Activated CD4-positive, alpha-beta T cell treated with anti-CD3 and anti-CD28 coated beads for 24 hours (primary cell): ENCODE results near the gene SH2D5.
A peak's percentile ranks its signal among the peaks of the same experiment; 100 is the strongest.

Experiments
- DNase-seq, 2 donors: peaks; one replicate each; pipeline ENCODE4 v3.0.0-alpha.2; 2020; ENCODE audit warnings: low read depth in 2 of 2

Gene SH2D5

DNA sequence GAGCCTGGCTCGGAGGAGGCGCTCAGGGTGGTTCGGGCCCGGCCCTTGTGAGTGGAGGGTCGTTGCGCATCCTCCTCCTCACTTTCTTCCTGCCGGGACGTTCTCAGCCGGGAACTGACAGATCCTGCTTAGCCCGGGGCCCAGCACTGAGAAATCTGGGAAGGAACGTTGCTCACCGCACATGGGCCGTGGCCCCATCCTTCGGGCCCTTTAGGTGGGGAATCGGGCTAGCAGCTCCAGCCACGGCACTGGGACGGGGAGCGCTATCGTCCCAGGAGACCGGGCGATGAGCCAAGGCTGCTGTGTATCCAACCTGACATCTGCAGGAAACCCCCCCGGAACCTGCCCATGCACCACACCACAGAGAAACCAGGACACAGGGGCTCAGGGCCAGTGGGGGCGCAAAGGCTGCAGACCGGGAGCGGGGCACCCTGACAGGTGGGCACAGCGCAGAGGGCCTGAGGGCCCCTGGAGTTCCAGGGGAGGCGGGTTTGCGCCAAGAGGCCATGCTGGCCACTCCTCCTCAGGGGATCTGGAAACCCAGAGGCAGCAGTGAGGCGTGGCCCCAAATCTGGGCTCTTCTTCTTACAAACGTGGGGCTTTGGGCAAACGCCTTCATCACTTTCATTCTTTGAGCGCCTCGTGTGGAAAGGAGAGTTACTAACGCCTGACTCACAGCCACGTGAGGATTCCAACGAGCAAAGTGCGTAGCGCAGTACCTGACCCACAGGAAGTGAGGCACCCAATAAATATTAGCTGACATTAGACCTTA, at the start of gene SH2D5:
Gene SH2D5 (minus strand): TSS at position 116 of the 772 bp plus-strand sequence. CDS start 4,659 bp downstream, outside the sequence.
- DNase-seq: peak; percentile 53 to 63

GRCh38 chr1:20775700-20776099, 43.2 kb upstream of the SH2D5 start:
- DNase-seq: no peak

DNA sequence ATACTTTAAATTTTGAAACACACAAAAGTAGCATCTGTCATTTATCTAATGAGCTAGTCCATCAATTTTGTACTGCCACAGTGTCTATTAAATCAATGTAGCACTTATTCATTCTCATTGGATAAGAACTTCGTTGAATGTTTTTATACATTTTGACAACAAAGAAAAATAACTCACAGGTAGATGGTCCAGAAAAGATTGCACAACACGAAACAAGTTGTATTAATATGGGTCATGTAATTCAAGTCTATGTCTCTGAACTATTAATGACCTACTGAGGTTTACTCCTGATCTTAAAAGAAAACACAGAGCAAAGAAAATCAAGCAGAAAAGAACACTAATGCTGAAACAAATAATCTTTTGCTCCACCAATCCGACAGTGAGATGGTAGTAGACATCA, 39.3 kb upstream of the SH2D5 start:
- DNase-seq: no peak

DNA sequence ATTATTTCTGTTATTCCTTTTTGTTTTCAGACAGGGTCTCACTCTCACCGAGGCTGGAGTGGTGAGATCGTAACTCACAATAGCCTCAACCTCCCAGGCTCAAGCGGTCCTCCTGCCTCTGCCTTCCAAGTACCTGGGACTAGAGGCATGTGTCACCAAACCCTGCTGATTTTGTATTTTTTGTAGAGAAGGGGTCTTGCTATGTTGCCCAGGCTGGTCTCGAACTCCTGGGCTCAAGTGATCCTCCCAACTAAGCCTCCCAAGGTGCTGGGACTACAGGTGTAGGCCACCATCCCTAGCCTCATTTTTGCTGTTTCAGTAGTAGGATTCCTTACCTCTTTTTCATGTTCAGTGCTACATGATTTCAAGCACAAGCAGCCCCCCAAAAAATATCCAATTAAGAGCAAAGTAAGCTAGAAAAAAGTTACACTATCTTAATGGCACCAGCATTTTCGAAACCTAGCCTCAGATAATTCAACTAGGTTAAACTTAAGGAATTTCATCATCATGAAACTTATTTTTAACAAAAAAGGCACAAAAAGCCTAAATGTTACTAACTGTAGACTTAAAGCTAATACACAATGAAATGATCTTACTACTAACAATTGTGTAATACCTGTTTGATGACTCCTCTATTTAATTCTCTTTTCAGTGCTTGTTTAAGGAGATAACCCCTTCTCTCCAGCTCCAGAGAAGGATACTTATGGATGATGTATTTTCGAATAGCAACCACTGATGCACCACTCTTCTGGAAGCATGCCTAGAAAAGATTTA, 38.0 kb upstream of the SH2D5 start:
- DNase-seq: no peak

GRCh38 chr1:20767271-20767670, 34.8 kb upstream of the SH2D5 start:
- DNase-seq: no peak

DNA sequence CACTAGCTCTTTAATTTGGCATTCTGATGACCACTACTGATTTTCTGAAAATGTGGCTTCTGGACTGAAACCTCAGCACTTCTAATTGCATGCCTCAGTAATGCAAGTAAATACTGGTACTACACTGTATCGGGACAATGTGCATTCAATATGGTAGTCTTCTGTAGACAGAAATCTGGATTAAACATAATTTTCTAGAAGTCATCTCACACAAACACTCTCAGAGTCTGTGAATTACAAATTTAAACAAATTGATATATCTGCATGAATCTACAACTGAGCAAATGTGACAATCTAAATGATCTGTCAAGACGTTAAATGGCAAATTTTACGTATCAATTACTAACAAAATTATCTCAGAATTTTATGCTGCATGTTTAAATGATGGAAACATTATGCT, 30.9 kb upstream of the SH2D5 start:
- no peak for DNase-seq

GRCh38 chr1:20760322-20760721, 27.8 kb upstream of the SH2D5 start:
- no peak for DNase-seq

- no peak for DNase-seq
Observed at GRCh38 chr1:20753589-20753988, 21.1 kb upstream of the SH2D5 start.

- DNase-seq: no peak
Observed at GRCh38 chr1:20751462-20751990, 19.0 kb upstream of the SH2D5 start.

GRCh38 chr1:20742671-20743070, 10.2 kb upstream of the SH2D5 start:
- no peak for DNase-seq

GRCh38 chr1:20740781-20741180, 8.3 kb upstream of the SH2D5 start:
- no peak for DNase-seq

GRCh38 chr1:20739225-20739624, 6.7 kb upstream of the SH2D5 start:
- no peak for DNase-seq

GRCh38 chr1:20735581-20736111, 3.1 kb upstream of the SH2D5 start:
- no peak for DNase-seq

DNA sequence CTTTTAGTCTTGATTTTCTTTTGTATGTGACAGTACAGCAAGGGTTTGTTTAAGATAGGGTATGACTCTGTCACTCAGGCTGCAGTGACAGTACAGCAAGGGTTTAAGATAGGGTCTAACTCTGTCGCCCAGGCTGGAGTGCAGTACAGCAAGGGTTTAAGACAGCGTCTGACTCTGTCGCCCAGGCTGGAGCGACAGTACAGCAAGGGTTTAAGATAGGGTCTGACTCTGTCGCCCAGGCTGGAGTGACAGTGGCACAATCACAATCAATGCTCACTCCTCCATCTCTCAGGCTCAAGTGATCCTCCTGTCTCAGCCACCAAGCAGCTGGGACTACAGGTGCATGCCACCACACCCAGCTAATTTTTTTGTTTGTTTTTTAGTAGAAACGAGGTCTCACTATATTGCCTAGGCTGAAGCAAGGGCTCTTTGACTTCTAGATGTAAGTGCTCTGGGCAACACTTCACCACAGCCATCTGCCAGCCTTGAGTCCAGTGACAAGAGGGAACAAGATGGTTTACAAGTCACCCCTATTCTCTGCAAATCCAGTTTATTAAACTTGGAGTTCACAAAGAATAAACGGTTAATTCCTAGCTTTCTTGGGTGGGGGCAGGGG, 965 bp upstream of the SH2D5 start:
- no peak for DNase-seq

DNA sequence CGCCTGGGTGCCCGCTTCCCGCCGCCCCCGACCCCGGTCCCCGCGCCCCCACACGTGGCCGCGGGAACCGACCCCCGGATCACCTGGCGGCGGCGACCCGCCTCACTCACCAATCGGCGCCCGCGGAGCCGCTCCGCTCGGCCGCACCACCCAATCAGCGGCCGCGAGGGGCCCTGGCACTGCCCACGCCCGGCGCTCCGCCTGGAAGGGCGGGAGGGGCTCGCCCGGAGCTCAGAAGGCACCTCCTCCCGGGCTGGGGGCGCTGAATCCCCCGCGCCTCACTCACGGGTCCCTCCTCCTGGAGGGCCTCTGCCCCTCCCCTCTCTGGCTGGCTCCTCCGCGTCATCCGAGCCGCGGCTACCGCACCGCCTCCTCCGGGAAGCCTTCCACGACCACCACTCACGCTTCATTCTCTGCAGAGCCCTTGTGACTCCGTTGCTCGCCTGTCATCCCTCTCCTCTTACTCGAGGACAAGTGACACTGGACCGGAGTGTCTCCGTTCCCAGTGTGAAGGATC, 374 bp downstream of the SH2D5 start:
- DNase-seq: no peak

DNA sequence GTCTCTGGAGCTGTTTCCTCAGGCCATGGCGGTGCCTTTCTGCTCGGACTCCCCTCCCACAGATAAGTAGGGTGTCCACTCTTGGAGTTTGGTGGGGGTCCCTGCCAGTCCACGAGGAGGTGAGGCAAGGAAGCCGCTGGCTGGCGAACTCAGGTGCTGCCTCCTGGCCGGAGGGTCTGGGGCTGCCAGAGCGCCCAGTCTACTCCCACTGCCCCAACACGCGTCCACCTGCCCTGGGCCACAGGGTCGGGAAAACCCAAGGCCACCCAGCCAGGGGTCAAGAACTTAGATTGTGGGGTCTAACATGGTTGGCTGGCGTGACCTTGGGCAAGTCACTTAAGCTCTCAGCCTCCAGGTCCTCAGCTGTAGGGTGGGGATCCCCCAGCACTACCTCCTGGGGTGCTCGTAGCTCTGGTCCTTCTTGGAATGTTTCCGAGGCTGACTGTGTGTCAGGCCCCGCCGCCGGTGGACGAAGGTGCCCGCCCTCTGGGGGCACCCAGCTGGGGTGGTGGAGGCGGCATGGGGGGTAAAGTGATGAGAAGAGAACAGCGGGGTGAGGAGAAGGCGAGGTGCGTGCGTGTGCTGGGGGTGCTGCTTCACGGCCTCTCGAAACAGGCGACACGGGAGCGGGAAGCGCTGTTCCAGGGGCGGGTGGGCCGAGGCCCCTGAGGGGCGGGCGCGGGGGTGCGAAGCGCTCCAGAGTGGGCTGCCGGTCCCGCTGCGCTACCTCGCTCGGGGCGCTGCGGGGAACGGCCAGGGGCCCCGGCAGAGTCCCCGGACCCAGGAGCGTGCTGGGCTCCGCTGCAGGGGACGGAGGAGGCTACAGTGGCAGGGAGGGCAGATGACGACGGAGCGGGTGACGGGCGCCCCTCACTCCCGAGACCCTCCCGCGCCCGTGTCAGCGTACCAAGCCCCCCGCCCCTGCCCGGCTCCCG, 1.2 kb downstream of the SH2D5 start:
- DNase-seq: no peak

GRCh38 chr1:20730690-20731056, 1.8 kb downstream of the SH2D5 start:
- DNase-seq: no peak

- no peak for DNase-seq
Observed at GRCh38 chr1:20729990-20730689, 2.4 kb downstream of the SH2D5 start.

DNA sequence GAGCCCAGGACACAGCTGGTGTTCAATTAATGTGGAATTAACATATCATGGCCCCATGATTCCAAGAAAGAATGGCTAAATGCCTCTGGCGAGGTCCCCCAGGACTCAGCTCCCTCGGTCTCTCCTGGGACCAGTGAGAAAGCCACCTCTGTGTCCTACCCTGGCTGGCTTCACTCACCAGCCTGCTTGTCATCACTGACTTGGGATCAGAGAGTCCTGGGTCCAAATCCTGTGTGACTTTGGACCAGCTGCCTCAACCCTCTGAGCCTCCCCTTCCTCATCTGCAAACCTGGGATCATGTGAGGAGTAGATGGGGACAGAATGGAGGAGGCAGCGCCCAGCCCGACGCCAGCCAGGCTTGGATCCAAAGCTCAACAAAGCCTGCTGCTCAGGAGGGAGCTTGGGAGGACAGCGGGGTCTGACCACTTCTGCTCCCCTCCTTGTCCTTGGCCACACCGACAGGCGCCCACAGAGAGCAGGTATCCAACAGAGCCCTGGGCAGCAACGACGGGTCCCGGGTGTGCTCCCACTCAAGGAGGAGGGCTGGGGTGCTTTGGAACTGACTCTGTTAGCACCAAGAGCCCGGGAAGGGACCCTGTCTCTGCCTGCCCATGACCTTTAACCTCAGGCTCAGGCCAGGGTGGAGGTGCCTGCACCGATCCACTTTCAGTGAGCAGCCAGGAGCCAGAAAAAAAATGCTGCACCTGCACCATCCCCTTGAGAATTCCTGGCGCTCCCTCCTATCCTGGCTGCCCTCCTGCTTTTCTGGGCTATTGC, 3.2 kb downstream of the SH2D5 start:
- no peak for DNase-seq
